GM23248 (cell line): ENCODE measurements around the gene PID1.

ENCODE experiments used
- EZH2 ChIP-seq: fragments of 200-600 bp; sonication (generic); IDR thresholded peaks from 2 replicates; pipeline ENCODE4 v1.6.1; 2018; ENCODE audit warnings: antibody characterized with exemption, mild to moderate bottlenecking; ENCODE audit not compliant: insufficient read depth, poor library complexity, severe bottlenecking
- EZH2phosphoT487 ChIP-seq: fragments of 200-600 bp; sonication (generic); IDR thresholded peaks from 2 replicates; pipeline ENCODE4 v1.6.1; 2018; ENCODE audit warnings: antibody characterized with exemption, moderate library complexity, mild to moderate bottlenecking, low read depth; ENCODE audit not compliant: insufficient read depth

GRCh38 chr2:229231885-229232284, 39.2 kb downstream of the PID1 start:
- TF ChIP-seq EZH2phosphoT487 (no peak), EZH2 (no peak)
